Measurements from ENCODE around the gene MED12L.
A peak's percentile ranks its signal among the peaks of the same experiment; 100 is the strongest.

- TF ChIP-seq POLR2A (IDR thresholded peaks at IDR 0.05) (no peak), CTCF (IDR thresholded peaks at IDR 0.05) (peak in 2 of 3 donors; percentile 16 to 78)
These were observed 142.6 kb downstream of the MED12L start for GRCh38 chr3:151227807-151228665.

Measured in lower leg skin (tissue), 3 donors.